DMS 273 (cell line): ENCODE results near the gene MZB1.
"Not testable (repeated sequence)": the region's sequence is repeated elsewhere in the genome, so short reads cannot be mapped to it uniquely, and the experiment has no call there.

Source experiments
- DNase-seq: peaks from one replicate; lab custom pipeline; 2025; ENCODE audit not compliant: unreplicated experiment; lab: John Stamatoyannopoulos, UW

Gene MZB1

DNA sequence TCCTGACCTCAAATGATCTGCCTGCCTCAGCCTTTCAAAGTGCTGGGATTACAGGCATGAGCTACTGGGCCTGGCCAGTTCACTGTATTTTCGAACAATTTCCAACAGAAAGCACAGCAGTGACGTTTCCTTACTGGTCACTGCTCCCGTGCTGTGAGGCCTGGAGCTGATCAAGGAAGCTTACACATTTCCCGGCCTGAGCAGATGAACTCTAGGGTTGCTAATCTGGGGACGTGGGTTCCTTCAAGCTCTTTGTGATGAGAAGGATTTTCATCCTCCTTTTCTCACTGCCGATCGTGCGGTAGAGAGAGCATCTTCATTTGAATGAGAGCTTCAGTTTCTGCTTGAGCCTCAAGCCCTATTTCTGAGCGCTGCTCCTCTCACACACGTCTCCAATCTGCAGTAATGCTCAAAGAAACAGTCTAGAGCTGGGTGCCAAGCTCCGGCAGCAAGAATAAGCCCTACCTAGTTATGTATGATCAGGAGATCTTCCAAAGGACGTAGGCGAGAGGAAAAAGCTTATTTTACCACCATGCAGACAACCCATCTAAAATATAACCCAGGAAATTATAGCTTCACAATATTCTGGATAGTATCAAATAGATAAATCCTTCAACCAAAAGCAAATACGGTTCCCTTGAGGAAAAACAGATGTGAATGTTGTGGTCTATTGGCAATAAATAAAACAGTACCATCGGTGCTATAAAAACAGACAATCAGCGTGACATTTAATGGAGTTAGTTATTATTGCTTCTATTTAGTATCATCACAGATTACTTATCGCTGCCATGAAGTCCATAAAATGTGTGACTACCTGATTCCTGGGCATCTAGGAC is 21.5 kb upstream of the MZB1 start:
- DNase-seq: no peak

DNA sequence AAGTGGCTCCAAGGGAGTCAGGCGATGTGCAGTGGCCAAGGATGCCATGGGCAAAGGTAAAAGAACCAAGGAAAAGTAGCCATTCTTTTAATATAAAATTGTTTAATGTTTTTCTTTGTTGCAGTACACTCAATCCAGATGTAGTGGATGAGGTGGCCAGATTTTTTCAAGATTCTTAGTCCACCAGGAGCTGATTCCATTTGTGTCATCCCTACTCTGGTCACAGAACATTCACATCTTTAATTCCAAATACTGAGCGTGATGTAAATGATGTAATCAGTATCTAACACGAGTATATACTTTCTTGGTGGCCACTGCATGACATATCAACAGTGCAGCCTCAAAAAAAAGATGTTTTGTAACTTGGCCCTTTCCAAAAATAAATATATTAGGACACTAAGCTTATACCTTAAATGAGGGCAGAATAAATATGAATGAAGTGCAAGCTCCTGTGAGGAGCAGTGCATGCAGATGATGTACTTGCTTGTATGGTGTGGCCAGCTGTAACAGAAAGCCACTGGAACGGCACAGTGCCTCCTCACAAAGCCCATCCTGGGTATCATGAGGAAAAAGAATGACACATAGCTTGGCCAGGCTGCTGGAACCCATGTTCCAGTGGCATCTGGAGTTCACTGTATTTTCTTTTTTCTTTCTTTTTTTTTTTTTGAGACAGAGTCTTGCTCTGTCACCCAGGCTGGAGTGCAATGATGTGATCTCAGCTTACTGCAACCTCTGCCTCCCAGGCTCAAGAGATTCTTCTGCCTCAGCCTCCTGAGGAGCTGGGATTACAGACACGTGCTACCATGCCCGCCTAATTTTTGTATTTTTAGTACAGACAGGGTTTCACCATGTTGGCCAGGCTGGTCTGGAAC is 20.6 kb upstream of the MZB1 start:
- no peak for DNase-seq

DNA sequence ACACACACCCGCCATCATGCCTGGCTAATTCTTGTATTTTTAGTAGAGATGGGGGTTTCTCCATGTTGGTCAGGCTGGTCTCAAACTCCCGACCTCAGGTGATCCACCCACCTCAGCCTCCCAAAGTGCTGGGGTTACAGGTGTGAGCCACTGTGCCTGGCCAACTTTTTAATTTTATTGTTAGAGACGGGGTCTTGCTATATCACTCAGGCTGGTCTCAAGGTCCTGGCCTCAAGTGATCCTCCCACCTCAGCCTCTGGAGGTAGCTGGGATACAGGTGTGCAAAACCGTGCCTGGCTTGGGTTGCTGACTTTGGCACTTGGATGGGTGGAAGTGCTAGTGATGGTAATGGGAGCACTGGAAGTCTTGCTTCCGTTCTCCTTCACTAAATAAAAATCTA is 19.4 kb upstream of the MZB1 start:
- DNase-seq: not testable (repeated sequence)

DNA sequence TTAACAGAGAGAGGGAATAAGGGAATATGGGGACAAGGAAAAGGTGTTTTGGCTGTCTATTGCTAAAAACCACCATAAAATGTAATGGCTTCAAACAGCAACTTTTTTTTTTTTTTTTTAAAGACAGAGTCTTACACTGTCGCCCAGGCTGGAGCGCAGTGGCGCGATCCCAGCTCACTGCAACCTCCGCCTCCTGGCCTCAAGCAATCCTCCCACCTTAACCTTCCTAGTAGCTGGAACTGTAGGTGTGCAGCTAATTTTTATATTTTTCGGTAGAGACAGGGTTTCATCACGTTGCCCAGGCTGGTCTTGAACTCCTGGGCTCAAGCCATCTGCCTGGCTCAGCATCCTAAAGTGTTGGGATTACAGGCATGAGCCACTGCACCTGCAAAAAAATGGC is 18.5 kb upstream of the MZB1 start:
- no peak for DNase-seq

DNA sequence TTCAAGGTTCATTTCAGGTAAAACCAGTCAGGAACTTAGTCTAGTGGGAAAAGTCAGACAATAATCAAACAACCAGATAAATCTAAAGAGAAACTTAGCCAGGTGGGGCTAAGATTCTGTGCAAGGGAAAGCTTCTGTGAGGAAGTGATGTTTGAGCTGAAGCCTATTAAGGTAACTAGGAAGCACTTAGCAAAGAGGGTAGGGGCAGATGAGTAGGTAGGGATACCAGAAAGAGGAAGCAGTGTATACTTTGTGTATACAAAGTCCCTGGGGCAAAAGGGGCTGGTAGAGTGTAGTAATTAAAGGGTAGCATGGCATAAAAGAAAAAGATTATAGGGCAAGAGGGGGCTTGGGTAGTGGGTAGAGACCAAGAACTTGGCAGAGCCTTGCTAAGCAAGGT is 17.8 kb upstream of the MZB1 start:
- peak; percentile 31 for DNase-seq

DNA sequence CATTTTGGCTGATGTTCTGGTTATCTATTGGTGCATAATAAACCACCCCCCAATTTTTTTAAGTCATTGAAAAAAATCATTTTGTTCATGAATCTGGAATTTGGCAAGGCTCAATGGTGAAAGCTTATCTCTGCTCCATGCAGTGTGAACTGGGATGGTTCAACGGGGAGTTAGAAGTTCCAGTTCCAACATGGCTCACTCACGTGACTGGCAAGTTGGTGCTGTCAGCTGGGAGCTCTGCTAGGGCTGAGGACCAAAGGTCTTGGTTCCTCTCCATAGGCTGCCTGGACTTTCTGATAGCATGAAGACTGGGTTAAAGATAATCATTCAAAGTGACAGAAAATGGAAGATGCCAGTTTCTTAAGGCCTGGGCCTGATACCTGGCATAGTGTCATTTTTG is 17.2 kb upstream of the MZB1 start:
- no peak for DNase-seq

DNA sequence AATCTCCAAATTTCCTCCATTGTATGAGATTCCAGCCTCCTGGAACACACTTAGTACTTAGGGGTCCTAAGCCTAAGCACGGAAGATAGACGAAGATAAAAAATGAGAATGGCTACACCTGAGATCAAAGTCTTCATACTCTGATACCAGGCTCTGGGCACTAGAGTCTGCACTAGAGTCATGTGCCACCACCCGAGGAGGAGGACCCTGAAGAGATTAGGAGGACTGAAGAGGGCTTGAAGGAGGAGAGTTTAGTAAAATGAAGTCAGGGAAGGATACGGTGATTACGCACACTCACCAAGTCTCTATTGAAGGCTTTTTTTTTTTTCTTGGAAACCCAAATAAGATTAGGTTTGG is 14.7 kb upstream of the MZB1 start:
- peak; percentile 54 for DNase-seq

DNA sequence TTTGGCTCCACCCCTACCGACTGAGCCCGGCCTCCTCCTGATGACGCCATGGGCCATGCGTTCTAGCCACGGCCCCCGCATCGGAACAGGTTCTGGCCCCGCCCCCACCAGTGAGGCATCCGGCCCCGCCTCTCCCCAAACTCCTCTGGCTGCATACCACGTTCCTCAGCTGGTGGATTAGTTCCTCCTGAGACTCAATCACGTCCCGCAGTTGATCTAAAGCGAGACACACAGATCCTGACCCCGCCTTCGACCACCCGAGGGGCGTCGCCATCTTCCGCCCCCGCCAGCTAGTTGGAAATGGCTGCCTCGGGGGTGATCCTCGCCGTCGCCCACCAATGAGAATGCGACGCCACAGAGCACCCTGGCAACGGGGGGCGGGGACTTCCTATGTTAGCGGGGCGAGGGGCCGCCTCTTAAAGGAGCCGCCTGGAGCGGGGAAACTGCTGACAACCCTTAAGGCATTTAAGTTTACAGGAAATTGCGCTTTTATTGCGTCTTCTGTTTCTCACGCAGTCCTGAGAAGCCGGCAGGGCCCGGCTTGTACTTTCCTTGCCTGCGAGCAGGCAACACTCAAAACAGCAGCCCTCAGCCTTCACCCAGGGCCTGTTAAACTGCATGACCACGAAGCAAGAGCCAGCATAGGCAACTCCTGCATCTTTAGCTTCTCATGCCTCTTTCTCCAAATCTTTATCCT is 14.2 kb upstream of the MZB1 start, which contains the start of gene SPATA24:
Gene SPATA24, minus strand, starts transcription at position 303 of the 697 bp plus-strand sequence. Its CDS starts 29 bp downstream, at position 274.
- DNase-seq: peak; percentile 99

DNA sequence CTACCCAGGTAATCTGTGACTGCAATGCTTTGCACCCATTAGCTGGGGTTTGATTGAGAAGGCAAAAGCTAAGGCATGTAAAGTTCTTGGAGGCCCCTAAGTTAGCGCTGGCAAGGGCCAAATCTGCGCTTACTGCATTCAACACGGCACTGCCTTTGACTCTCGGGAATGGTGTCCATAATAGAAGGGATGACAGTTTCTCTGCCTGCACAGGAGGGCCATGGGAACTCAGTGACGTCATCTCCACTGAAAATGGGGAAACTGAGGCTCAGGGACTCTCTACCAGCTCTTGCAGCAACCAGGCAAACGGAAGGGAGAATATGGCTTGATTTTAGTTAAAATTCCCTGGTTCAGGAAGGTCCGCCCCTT is 13.7 kb upstream of the MZB1 start:
- DNase-seq: no peak

DNA sequence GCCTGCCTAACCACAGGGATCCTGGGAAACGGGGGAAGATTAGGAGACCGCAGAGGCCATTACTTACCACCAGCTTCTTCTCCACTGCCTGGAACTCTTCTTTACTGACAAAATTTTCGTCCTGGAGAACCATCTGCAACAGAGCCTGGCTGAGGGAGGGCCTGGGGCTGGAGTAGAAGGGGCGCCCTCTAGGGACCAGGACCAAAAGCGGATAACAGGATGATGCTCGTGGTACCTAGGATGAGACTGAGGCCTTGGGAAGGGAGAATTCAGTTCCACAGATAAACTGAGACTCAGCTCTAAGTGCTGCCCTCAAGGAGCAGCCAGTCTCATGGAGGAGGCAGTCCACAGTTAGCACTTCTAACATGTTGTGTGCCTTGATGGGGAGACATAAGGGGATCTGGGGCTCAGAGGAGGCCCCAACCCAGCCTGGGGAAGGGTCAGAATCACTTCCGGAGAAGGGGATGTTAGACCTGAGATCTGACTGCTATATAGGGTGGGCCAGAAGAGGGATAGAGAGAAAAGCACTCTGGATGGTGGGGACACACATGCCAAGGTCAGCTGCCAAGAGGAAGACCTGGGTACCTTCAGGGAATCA is 12.9 kb upstream of the MZB1 start:
- DNase-seq: peak; percentile 63

DNA sequence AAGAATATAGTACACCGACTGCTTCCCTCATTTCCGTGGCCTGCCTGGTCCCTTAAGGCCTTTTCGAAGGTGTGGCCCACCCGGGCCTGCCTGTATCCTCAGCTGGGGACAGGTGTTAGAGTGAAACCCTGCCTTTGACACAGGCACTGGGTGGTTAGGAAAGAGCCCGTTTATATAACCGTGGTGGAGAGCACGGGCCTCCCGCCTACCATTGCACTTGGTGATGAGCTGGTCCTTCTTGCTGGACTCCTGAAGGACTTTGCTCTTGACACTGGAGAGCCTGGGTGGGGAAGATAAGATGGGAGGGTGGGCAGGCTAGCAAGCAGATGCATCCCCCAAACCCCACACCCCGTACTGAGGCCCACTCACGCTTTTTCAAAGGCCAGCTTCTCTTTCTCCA is 11.8 kb upstream of the MZB1 start:
- no peak for DNase-seq

DNA sequence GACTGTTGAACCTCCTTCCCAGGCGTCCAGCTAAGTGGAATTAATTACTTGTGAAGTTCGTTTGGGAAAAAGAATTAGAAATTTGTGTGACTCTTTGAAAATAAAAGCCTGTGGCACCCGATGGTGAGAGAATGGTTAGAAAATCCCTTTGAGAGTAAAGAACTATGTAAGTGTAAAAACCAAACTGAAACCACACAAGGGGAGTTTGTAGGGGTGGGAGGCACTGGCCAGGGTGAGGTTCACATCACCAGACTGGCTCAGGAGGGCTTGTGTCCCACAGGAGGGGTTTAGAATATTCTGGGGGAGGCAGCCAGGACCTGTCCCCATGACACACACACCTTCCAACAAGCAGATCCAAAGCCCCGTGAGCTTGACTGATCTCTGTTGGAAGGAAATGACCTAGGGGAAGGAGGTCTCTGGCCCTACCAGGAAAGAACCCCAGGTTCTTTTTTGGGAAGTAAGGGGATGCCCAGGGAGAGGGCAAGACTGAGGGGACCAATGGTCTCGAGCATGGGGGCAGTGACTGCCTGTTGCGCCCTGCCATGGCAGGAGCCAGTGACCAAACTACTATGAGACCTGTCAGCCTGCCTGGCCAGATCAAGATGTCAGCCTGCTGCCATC is 9.9 kb upstream of the MZB1 start:
- no peak for DNase-seq

DNA sequence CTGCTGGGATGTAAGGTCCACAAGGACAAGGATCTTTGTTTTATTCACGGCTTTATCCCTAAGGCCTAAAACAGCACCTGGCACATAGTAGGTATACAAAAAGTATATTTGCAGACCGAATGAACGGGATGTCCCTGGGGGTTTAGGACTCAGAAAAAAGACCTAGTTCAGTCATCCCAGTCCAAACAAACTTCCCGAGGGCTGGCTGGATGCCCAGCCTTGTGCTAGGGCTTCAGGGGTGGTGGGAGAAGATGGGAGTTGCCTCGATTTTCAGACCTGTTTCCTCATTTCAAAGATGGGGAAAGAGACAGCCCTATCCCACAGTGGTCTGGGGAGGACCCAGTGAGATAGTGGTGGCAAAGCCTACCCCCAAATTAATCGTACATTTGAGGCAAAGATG is 8.2 kb upstream of the MZB1 start:
- peak; percentile 28 for DNase-seq

DNA sequence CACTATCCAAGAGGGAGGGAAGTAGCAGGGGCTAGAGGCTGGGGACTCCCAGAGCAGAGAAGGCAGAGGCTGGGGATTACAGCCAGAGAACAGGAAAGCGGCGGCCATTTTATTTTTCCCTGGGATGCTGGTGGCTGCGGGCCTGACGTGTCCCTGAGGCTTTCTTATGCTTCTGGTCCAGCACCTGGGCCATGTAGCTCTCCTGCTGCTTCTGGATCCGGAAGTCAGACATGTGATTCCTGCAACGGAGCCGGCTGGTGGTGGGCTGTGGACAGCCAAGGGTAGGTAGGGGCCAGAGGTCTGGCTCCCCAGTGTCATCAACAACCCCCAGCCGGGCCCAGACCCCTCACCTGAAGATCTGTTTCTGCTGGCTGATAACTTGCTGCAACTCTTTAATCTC is 7.0 kb upstream of the MZB1 start:
- DNase-seq: no peak

DNA sequence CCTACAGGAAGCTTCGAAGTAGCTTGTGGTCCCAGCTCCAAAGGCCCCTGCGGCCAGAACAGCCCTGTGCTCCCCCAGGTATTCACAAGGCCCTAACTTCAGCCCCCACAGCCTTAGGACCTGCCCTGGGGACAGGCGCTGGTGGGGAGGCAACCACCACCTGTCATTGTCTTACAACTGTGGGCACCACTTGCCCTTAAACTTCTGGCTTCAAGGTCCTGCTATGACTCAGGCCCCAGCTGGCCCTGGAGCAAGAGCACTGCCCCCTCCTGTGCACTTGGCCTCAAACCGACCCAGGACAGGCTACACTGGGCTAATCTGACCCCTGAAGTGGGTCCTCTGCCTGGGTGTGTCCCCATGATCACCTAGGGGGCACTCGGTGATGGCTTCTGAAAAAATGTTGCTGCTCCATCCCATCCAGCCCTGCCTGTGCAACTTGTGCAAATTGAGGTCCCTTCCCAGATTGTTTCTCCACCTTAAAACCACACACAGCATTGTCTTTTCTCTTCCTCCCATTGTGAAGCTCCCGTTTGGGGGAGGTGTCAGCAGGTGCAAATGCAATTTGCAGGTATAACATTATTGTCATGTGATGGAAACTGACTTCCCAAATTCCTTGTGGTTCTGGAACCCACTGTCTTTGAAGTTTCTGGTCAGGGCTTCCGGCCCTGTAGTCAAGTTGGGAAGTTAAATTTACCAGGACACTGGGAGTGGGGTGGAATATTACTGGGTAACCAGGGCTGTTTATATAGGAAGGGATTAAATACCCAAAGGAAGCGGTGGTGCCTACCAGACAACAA is 6.3 kb upstream of the MZB1 start:
- no peak for DNase-seq

DNA sequence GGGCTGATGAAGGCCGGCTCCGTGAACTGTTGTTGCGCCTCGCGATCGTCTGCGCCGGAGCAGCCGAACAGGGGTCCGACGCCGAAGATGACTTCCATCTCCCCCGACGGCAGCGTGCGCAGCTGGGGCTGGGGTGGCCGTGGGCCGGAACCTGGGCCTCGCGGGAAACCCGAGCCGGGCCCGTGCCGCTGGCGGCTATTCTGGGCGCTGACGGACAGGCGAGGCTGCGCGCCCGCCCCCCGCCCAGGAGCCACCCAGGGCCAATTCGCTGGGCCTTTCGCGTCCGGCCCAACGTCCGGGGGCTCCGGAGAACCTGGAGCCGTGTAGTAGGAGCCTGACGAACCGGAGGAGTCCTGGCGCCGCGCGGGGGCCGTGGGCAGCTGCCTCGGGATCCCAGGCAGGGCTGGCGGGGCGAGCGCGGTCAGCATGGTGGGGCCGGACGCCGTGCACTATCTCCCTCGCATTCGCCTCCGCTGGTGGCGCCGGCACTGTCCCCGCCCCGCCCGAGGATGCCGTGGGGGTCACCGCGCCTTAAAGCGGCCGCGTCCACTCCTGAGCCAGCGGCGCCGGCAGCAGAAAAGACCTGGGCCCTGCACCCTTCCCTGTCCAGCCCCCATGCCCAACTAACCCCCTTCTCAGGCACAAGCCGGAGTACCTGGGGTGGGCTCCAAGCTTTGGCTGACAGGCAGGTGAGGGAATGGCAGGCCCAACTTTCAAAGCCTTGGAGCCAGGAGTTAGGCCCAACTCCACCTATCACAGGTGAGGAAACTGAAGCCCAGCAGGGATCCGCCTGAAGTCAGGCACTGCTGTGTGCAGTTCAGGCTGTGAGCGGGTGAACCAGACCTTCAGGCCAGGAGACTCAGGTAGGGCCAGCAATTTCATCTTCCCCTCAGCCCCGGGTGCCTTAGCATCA is 5.2 kb upstream of the MZB1 start, which contains the start of gene PROB1:
Gene PROB1, minus strand, starts transcription at position 451 of the 913 bp plus-strand sequence. Its CDS starts 23 bp downstream, at position 428.
- DNase-seq: no peak

DNA sequence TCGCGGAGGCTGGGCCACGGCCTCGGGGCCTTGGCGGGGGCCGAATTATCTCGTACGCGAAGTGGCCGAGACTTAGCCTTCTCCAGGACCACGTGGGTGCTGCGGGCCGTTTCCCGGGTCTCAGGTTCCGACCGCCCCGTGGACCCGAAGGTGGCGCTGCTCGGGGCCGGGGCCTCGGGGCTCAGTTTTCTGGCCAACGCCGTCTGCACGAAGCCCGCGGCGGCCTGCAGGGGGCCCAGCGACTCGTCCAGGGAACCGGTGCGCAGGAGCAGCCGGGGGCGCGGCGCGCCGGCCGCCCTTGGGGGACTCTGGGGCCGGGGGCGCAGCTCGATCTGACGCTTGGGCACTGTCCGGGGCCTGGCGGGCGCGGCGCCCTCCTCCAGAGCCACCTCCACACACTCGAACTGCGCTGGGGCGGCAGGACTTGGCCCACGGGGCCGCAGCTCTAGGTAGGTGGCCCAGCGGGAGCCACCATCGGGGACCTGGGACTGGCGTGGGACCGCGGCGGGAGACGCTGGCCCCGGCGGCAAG is 4.5 kb upstream of the MZB1 start:
- peak; percentile 85 for DNase-seq

DNA sequence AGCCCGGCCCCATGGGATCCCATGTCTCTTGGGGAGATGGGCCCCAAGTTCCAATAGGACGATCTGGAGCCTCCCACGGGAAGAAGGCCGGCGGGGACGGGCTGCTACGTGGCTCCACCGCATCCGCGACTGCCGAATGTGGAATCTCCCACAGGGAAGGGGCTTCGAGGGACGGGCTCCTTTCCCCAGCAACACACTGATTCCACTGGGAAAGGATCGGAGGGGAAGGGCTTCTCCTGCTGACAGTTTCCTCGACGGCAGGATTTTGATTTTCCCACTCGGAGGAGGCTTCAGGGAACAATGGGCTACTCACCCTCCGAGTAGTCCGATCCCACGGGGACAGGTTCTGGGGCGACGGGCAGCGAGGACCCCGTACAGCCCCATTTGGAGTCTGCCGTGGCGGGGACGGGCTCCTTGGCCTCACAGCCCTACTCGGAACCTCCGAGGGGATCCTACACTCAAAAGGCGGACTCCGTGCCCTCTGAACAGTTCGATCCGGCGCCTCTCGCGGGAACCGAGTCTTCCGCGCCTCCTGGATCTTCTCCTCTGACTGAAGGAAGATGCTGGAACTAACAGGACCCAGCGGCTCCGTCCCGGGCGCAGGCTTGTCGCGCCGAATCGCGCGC is 3.9 kb upstream of the MZB1 start:
- no peak for DNase-seq
